Ishikawa (cell line): ENCODE measurements around the gene CCDC141.

Experiments used
- CREB1 ChIP-seq: IDR thresholded peaks from 2 replicates; pipeline ENCODE4 v1.6.1; 2012; ENCODE audit warnings: low read depth
- EP300 ChIP-seq: IDR thresholded peaks from 2 replicates; pipeline ENCODE4 v1.6.1; 2012; ENCODE audit warnings: borderline replicate concordance
- RAD21 ChIP-seq: IDR thresholded peaks from 2 replicates; pipeline ENCODE4 v1.6.1; 2012; ENCODE audit warnings: low read depth
- TAF1 ChIP-seq: IDR thresholded peaks from 2 replicates; pipeline ENCODE4 v1.6.1; 2012; ENCODE audit warnings: low read depth, mild to moderate bottlenecking
- YY1 ChIP-seq: IDR thresholded peaks from 2 replicates; pipeline ENCODE4 v1.6.1; 2012; ENCODE audit warnings: low read depth
- TF ChIP-seq, protein P1 (sequence below): IDR thresholded peaks from 2 replicates; pipeline ENCODE4 v1.6.1; 2012
- TF ChIP-seq, protein P2 (sequence below): IDR thresholded peaks from 2 replicates; pipeline ENCODE4 v1.6.1; 2012; ENCODE audit warnings: low read depth, mild to moderate bottlenecking

DNA sequence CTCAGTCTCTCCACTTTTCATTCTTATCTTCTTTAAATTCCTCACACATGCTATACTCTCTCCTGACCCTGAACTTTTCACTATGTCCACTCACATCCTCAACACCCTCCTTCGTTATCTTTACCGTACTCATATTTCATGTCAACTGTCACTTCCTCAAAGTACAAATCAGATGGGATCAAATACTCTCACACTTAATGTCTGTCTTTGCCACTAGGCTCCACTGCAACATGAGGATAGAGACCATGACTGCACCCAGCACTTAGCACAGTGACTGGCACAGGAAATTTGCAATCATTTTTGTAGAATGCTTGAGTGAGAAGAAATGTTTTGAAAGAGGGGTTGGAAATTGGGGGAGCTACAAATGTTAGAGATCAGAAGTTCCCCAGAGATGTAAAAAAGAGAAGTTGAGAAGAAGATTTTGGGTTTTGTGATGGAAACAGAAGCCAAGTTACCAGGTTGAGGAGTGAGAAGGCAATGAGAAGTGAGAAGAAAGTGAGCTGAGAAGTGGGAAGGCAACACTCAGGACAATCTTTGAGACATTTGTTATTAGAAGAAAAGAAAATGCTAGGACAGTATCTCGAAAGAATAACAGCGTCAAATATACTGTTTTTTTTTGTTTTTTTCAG is 87.0 kb downstream of the CCDC141 start:
- TF ChIP-seq YY1: no peak
- TF ChIP-seq, protein P1, sequence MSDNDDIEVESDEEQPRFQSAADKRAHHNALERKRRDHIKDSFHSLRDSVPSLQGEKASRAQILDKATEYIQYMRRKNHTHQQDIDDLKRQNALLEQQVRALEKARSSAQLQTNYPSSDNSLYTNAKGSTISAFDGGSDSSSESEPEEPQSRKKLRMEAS: no peak
- no peak for TF ChIP-seq CREB1
- no peak for TF ChIP-seq RAD21
- no peak for TF ChIP-seq EP300
- TF ChIP-seq, protein P2, sequence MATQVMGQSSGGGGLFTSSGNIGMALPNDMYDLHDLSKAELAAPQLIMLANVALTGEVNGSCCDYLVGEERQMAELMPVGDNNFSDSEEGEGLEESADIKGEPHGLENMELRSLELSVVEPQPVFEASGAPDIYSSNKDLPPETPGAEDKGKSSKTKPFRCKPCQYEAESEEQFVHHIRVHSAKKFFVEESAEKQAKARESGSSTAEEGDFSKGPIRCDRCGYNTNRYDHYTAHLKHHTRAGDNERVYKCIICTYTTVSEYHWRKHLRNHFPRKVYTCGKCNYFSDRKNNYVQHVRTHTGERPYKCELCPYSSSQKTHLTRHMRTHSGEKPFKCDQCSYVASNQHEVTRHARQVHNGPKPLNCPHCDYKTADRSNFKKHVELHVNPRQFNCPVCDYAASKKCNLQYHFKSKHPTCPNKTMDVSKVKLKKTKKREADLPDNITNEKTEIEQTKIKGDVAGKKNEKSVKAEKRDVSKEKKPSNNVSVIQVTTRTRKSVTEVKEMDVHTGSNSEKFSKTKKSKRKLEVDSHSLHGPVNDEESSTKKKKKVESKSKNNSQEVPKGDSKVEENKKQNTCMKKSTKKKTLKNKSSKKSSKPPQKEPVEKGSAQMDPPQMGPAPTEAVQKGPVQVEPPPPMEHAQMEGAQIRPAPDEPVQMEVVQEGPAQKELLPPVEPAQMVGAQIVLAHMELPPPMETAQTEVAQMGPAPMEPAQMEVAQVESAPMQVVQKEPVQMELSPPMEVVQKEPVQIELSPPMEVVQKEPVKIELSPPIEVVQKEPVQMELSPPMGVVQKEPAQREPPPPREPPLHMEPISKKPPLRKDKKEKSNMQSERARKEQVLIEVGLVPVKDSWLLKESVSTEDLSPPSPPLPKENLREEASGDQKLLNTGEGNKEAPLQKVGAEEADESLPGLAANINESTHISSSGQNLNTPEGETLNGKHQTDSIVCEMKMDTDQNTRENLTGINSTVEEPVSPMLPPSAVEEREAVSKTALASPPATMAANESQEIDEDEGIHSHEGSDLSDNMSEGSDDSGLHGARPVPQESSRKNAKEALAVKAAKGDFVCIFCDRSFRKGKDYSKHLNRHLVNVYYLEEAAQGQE: no peak
- TF ChIP-seq TAF1: no peak
